ENCODE results near the gene RAX2.

RAX2 gene

DNA sequence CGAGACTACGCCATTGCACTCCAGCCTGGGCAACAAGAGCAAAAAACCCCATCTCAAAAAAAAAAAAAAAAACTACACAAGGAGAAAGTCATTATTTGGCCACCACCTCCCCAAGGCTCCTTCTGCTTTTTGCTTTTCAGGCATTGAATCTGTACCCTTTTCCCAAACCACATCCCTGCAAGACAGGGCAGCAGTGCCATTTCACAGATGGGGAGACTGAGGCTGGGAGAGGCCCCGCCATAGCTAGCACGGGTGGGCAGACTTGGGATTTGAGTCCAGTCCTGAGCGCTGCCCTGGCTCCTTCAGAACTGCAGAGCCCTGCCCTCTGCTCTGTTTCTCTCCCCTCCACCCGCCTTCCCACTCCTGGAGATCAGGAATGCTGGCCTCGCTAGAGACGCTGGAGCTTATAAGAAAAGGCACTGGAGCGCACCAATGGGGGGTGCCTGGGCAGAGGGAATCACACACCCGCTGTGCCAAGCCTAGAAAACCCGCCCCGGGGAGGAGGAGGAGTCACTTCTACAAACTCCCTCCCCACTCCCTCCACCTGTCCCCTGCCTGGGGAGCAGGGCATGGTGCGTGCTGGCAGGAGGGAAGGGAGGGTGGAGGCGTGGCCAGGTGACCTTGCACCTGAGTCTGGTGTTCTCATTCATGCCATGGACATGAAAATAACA, 46.3 kb downstream of the RAX2 start:
- DNase-seq (ENCODE audit: low spot score): no peak

DNA sequence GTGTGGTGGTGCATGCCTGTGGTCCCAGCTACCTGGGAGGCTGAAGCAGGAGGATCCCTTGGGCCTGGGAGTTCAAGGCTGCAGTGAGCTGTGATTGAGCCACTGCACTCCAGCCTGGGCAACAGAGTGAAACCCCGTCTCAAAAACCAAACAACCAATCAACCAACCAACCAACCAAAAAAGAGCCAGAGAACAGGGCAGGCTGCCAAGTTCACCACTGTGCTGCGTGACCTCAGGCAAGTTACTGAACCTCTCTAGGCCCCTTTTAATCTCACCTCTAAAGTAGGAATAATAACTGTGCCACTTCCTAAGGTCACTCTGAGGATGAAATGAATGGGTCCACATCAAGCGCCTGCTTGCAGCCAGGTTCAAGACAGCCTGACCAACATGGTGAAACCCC, 46.9 kb downstream of the RAX2 start:
- DNase-seq (ENCODE audit: low spot score): no peak

DNA sequence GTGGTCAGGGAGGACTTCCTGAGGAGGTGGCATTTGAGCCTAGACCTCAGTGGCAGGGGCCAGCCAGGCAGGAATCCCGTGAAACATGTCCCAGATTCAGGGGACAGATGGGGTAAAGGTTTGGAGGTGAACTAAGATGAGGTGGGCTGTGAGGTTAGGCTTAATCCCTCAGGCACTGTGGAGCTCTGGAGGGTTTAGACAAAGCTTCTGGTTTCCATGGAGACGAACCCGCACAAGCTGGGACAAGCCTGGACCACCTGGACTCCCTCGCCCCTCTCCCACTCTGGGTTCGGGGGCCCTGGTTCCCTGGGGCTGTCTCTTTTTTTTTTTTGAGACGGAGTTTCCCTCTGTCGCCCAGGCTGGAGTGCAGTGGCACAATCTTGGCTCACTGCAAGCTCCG, 48.1 kb downstream of the RAX2 start:
- DNase-seq (ENCODE audit: low spot score): no peak

DNA sequence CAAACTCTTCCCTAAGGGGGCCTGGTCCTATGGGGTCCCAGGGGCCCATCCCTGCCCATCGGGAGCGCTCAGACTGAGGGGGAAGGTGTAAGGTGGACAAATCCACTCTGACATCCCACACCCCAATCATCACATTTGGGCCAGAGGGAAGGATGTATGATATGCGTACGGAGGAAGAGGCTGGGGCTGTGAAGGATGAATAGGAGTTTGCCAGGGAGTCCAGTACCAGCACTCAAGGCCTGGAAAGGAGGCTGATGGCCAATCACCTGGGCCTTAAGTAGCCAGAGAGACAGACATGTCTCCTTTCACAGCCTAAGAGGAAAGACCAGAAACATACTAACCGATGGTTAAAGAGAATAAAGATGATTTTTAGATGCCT, 48.9 kb downstream of the RAX2 start:
- no peak for DNase-seq (ENCODE audit: low spot score)

GRCh38 chr19:3722443-3723109, 49.5 kb downstream of the RAX2 start:
- no peak for DNase-seq (ENCODE audit: low spot score)

DNA sequence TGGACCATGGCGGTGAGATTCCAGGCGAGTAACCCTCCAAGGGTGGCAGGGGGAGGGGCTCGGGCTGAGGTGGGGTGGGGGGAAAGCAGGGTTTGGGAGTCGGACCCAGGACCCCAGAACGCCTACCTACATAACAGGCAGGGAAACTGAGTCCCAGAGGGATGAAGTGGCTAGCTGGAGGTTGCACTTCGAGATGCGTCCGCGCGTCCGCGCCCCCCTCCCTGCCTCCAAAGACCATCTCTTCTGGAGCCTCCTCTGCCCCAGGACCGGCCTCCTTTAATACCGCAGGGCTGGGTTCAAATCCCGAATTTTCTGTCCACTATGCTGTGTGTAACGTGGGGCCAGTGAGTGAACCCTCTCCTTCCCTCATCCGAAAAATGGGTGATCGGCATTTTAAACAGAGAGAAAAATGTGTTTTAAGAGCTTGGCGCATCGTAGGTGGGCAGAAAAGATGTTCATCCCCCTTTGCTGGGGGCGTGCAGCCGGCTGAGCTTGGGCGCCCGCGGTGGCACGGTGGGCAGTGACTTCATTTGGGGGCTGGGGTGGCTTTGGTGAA, 50.1 kb downstream of the RAX2 start:
- DNase-seq (ENCODE audit: low spot score): no peak

- DNase-seq (ENCODE audit: low spot score): peak; percentile 89
These were observed 50.7 kb downstream of the RAX2 start for GRCh38 chr19:3721131-3721886.

DNA sequence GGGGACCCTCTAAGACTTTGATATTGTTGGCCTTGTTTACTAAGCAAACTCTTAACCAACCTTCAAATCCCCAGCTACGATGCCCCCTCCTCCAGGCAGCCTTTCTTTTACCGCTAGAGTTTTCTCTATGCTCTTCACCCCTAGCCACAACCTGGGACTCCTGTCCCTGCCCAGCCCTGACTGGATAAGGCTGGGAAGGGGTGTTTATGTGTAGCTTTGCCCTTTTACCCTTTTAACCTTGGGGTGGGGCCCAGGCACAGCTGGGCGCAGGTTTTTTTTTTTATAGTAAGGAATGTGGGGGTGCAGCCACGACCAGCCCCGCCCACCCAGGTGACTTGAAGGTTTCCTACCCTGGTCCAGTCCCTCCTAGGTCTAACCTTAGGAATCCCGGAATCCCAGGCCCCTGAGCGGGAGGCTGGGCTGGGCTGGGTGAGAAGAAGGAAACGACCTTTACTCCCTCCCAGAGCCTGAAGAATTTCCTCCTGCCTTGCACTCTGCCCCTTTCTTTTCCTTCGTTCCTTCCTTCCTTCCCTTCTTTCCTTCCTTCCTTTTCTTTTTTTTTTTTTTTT, 51.6 kb downstream of the RAX2 start:
- no peak for DNase-seq (ENCODE audit: low spot score)

DNA sequence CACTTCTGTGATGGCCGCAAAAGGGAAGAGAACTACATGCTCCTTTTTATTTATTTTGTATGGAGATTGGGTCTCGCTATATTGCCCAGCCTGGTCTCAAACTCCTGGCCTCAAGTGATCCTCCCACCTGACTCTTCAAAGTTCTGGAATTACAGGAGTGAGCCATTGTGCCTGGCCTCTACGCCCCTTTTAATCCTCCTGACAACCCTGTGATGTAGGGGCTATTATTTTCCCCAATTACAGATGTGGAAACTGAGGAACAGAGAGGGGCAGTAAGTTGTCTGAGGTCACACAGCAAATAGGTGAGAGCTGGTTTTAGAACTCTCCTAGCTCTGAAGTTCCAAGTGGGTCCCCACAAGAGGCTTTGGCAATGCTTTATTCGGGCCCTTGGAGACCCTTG, 52.2 kb downstream of the RAX2 start:
- no peak for DNase-seq (ENCODE audit: low spot score)

All from COLO829 (cell line).